HEK293T (cell line): Measurements from ENCODE around the gene WDR47.
"Not testable (repeated sequence)": the region's sequence is repeated elsewhere in the genome, so short reads cannot be mapped to it uniquely, and the experiment has no call there.

ENCODE experiments used
- CTCF ChIA-PET: fragments of 350-600 bp; formaldehyde crosslinking; extraction: SDS; loops from one replicate; lab custom pipeline; 2021; ENCODE audit warnings: antibody characterized with exemption, inconsistent platforms; lab: Yijun Ruan, JAX
- POLR2A ChIA-PET: fragments of 350-600 bp; formaldehyde crosslinking; extraction: SDS; loops from one replicate; lab custom pipeline; 2020; ENCODE audit warnings: antibody characterized with exemption, inconsistent platforms; lab: Yijun Ruan, JAX
- DNase-seq: peaks from one replicate; pipeline ENCODE4 v3.0.0; 2012; ENCODE audit warnings: mixed read lengths; ENCODE audit errors: extremely low spot score
- ARNT ChIP-seq: fragments of 450-650 bp; IDR thresholded peaks from 2 replicates; pipeline ENCODE4 v1.6.1; 2017; ENCODE audit warnings: mild to moderate bottlenecking
- BHLHE40 ChIP-seq: fragments of 450-650 bp; IDR thresholded peaks from 2 replicates; pipeline ENCODE4 v1.6.1; 2016; ENCODE audit warnings: mild to moderate bottlenecking, moderate library complexity, borderline replicate concordance
- CTBP1 ChIP-seq: fragments of 450-650 bp; IDR thresholded peaks from 2 replicates; pipeline ENCODE4 v1.6.1; 2016; ENCODE audit warnings: borderline replicate concordance
- ELF4 ChIP-seq: fragments of 450-650 bp; IDR thresholded peaks from 2 replicates; pipeline ENCODE4 v1.6.1; 2017; ENCODE audit warnings: antibody characterized with exemption
- FOXA1 ChIP-seq: fragments of 450-650 bp; IDR thresholded peaks from 2 replicates; pipeline ENCODE4 v1.6.1; 2016; ENCODE audit warnings: mild to moderate bottlenecking
- FOXK2 ChIP-seq: fragments of 450-650 bp; IDR thresholded peaks from 2 replicates; pipeline ENCODE4 v1.6.1; 2016; ENCODE audit warnings: mild to moderate bottlenecking
- FOXM1 ChIP-seq: fragments of 450-650 bp; IDR thresholded peaks from 2 replicates; pipeline ENCODE4 v1.6.1; 2017; ENCODE audit warnings: mild to moderate bottlenecking, borderline replicate concordance
- HDGF ChIP-seq: fragments of 450-650 bp; IDR thresholded peaks from 2 replicates; pipeline ENCODE4 v1.6.1; 2017; ENCODE audit warnings: antibody characterized with exemption, borderline replicate concordance
- L3MBTL2 ChIP-seq: fragments of 450-650 bp; conservative IDR thresholded peaks from 2 replicates; pipeline ENCODE4 v1.6.1; 2016; ENCODE audit warnings: mild to moderate bottlenecking
- LEF1 ChIP-seq: fragments of 450-650 bp; IDR thresholded peaks from 2 replicates; pipeline ENCODE4 v1.6.1; 2017; ENCODE audit warnings: mild to moderate bottlenecking, borderline replicate concordance
- NFRKB ChIP-seq: fragments of 450-650 bp; IDR thresholded peaks from 2 replicates; pipeline ENCODE4 v1.6.1; 2016; ENCODE audit warnings: mild to moderate bottlenecking, moderate library complexity
- PKNOX1 ChIP-seq: fragments of 450-650 bp; IDR thresholded peaks from 2 replicates; pipeline ENCODE4 v1.6.1; 2016
- SP1 ChIP-seq: fragments of 450-650 bp; IDR thresholded peaks from 2 replicates; pipeline ENCODE4 v1.6.1; 2017
- SUZ12 ChIP-seq: fragments of 450-650 bp; IDR thresholded peaks from 2 replicates; pipeline ENCODE4 v1.6.1; 2016; ENCODE audit warnings: mild to moderate bottlenecking
- TARDBP ChIP-seq: fragments of 450-650 bp; IDR thresholded peaks from 2 replicates; pipeline ENCODE4 v1.6.1; 2016
- ZNF384 ChIP-seq: fragments of 450-650 bp; IDR thresholded peaks from 2 replicates; pipeline ENCODE4 v1.6.1; 2016

Gene WDR47

GRCh38 chr1:109040627-109040988 is 1.3 kb downstream of the WDR47 start:
- ChIA-PET POLR2A (no interaction called here), CTCF (no interaction called here)
- TF ChIP-seq FOXK2, result no peak
- TF ChIP-seq SP1, result no peak
- TF ChIP-seq FOXM1, result no peak
- no peak for TF ChIP-seq LEF1
- no peak for DNase-seq

GRCh38 chr1:109034382-109034781 is 7.5 kb downstream of the WDR47 start:
- no peak for TF ChIP-seq PKNOX1
- TF ChIP-seq ZNF384, result no peak
- TF ChIP-seq TARDBP, result no peak
- TF ChIP-seq SP1, result no peak
- TF ChIP-seq CTBP1, result no peak
- no peak for TF ChIP-seq SUZ12
- no peak for TF ChIP-seq FOXK2
- no peak for TF ChIP-seq BHLHE40
- TF ChIP-seq HDGF, result no peak
- no peak for TF ChIP-seq NFRKB
- no peak for TF ChIP-seq ELF4
- TF ChIP-seq ARNT, result no peak
- no peak for TF ChIP-seq L3MBTL2
- no peak for TF ChIP-seq FOXM1
- TF ChIP-seq FOXA1, result no peak
- CTCF ChIA-PET, result no interaction called here
- no peak for DNase-seq
- POLR2A ChIA-PET, result interaction anchor here (1.6 kb wide), 1 partner anchor 65 kb away, joined by 5 read pairs; no protein-coding TSS in a partner anchor

- POLR2A ChIA-PET, DNase-seq: not testable (repeated sequence)
- CTCF ChIA-PET, result interaction anchor here (0.6 to 1.0 kb wide), 3 partner anchors 9 to 83 kb away, joined by 4 to 5 read pairs (median 4); a partner anchor contains a TSS
Measured at GRCh38 chr1:109029493-109029892, 12.4 kb downstream of the WDR47 start.

- CTCF ChIA-PET, result interaction anchor here (0.7 to 1.1 kb wide), 2 partner anchors 10 to 12 kb away, joined by 3 read pairs; no protein-coding TSS in a partner anchor
- DNase-seq, result no peak
- POLR2A ChIA-PET, result interaction anchor here (0.8 to 1.4 kb wide), 3 partner anchors 14 to 72 kb away, joined by 4 to 5 read pairs (median 5); partner anchors contain the start of genes CLCC1 and WDR47
- TF ChIP-seq LEF1 (no peak), SP1 (no peak), PKNOX1 (no peak), NFRKB (no peak), L3MBTL2 (no peak), ARNT (no peak), FOXK2 (no peak), HDGF (no peak), CTBP1 (no peak), SUZ12 (no peak), FOXA1 (no peak), FOXM1 (no peak), TARDBP (no peak), BHLHE40 (no peak), ELF4 (no peak), ZNF384 (no peak)
Measured at GRCh38 chr1:109027841-109028240, 14.1 kb downstream of the WDR47 start.

- TF ChIP-seq SP1 (no peak), SUZ12 (no peak), FOXK2 (no peak), ARNT (no peak), CTBP1 (no peak), PKNOX1 (no peak), ELF4 (no peak), TARDBP (no peak), HDGF (no peak), FOXM1 (no peak), FOXA1 (no peak), ZNF384 (no peak), NFRKB (no peak)
- DNase-seq, result no peak
- ChIA-PET POLR2A (no interaction called here), CTCF (no interaction called here)
Measured at GRCh38 chr1:109025694-109026093, 16.2 kb downstream of the WDR47 start.

- ChIA-PET POLR2A (interaction anchor here (1.5 kb wide), 1 partner anchor 75 kb away, joined by 5 read pairs; no protein-coding TSS in a partner anchor), CTCF (interaction anchor here (0.5 kb wide), 1 partner anchor 9 kb away, joined by 3 read pairs; no protein-coding TSS in a partner anchor)
Measured at GRCh38 chr1:109024646-109025045, 17.3 kb downstream of the WDR47 start.

More at GRCh38 chr1:109024646-109025045, 17.3 kb downstream of the WDR47 start:
- no peak for DNase-seq
- TF ChIP-seq CTBP1, result no peak
- TF ChIP-seq SUZ12, result no peak
- TF ChIP-seq ZNF384, result no peak
- TF ChIP-seq ARNT, result no peak
- TF ChIP-seq HDGF, result no peak
- TF ChIP-seq ELF4, result no peak
